HG03469 (cell line): ENCODE results near the gene RRP36.
"Not testable (repeated sequence)": the region's sequence is repeated elsewhere in the genome, so short reads cannot be mapped to it uniquely, and the experiment has no call there.

Source experiments
- ATAC-seq: cut with Tn5 transposase; IDR thresholded peaks from one replicate; pipeline ENCODE4 v1.9.1; 2021; ENCODE audit warnings: mild to moderate bottlenecking, moderate library complexity, moderate number of reproducible peaks; ENCODE audit not compliant: unreplicated experiment

RRP36 gene

GRCh38 chr6:43036712-43037111, 15.3 kb downstream of the RRP36 start:
- ATAC-seq, result no peak

DNA sequence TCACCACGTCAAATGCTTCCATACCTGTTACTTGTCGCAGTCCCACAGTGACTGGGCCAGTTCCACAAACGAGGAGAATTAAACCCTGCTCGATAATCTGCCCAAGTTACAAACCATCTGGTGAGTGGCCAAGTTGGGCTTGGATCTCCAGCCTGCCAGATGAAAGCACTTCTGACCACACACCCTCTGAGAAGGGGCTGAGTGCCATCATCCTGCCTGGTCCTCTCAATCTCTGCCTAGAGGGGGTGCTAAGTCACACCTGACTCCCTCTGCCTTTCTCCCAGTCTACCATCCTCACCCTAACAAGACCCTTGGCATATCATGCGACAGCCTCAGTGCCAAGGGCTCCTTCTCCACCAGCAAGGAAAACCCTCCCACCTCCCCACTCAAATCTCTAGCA, 15.8 kb downstream of the RRP36 start:
- no peak for ATAC-seq

DNA sequence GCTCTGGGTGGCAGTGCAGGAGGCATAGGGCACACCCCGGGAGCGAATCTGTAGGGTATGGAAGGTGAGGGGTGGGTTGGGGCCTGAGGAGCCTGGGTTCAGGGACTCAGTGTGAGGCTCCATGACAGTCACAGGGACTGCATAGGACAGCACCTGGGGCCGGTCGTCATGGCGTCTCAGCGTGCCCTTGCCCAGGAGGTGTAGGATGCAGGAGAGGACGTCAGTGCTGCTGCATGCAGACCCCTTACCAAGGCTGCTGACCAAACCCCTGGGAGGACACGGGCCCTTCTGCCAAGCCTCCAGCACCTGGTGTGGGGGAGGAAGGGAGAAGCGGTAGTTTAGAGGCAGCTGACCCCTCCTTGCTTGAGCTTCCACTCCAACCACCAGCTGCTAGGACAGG, 16.3 kb downstream of the RRP36 start:
- no peak for ATAC-seq

- no peak for ATAC-seq
Observed at GRCh38 chr6:43038727-43039126, 17.3 kb downstream of the RRP36 start.

DNA sequence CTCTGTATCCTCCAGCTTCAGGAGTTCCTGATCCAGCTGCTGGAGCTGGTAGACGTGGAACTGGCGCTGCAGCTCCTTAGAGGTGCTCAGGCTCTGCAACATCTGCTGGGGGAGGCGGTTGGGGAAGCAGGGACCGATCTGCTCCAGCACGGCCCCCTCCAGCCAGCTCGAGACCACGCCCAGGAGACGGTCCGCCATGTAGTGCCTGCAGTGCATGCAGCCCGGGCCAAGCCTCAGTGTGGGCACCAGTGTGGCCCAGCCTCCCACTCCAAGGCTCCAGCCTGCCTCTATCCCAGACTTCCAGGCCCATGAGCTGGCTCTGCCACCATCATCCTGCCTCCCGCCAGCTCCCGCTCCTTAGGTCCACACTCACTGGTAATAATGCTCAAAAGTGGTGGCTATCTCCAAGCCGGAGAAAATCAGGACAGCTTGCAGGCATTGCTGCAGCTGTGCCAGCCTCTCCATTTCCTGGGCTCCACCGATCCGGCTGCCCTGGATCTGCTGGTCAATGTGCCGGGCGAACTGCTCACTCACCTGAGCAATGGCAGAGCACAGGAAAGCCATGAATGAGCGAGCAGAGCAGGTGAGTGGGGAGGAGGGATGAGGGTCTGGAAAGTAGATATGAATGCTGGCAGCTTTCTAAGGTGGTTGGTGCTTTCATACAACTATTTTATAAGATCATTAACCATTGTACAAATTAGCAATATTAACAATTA, 19.3 kb downstream of the RRP36 start:
- ATAC-seq, result no peak

DNA sequence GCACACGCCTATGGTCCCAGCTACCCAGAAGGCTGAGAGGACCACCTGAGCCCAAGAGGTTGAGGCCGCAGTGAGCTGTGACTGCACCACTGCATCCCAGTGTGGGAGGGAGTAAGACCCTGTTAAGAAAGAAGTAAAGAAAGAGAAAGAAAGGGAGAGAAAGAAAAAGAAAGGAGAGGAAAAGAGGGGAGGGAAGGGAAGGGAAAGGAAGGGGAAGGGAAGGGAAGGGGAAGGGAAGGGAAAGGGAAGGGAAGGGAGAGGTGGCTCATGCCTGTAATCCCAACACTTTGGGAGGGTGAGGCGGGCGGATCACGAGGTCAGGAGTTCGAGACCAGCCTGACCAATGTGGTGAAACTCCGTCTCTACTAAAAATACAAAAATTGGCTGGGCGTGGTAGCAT, 20.1 kb downstream of the RRP36 start:
- not testable (repeated sequence) for ATAC-seq

DNA sequence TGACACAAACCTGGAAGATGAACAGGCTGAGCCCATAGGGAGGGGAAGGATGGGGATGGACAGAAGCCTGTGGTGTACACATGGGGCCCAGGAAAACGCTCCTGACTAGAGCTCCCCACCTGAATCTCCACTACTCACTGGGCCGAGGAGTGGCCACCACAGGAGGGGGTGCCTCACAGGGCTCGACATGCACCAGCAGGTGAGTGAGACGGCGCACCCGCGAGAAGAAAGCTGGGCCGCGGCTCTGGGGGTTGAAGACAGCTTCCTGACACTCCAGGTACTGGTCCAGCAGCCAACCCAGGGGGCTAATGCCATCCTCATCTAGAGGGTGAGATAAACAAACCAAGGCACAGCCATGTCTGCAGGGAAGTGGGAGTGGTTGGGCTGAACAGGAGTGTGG, 21.9 kb downstream of the RRP36 start:
- no peak for ATAC-seq

GRCh38 chr6:43045371-43045930, 24.0 kb downstream of the RRP36 start:
- no peak for ATAC-seq

GRCh38 chr6:43047998-43048397, 26.6 kb downstream of the RRP36 start:
- ATAC-seq, result no peak

- no peak for ATAC-seq
Observed at GRCh38 chr6:43050981-43051380, 29.6 kb downstream of the RRP36 start.

GRCh38 chr6:43052225-43052841, 30.9 kb downstream of the RRP36 start:
- ATAC-seq, result no peak

DNA sequence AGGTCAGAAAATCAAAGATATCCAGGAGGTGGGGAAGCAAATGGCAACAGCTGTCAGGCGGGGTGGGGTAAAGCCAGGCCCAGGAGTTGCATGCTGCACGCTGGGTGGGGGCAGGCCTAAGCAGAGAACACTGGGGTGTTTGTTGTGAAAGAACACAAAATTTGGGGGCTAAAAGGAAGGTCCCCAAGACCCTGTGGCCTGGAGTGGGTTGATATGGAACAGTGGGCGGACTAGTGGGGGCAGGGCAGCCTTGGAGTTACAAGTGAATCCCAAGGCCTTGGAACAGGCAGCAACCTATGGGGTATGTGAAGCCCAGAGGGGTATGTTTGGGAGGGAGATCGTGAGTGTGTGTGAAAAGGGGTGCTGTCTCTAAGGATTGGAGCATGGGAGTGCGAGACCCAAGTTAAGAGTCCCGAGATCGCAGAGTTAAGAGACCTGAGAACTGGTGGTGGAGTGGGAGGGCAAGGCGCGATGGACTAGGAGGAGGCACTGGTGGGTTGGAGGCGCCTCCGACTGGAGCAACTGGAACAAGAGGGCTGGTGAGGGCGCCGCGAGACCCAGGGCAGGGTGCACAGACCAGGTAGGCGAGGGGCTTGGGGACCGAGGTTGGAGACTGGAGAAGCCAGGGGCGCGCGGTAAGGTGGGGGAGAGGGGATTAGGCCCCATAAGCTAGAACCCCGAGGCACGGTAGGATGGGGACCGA, 31.6 kb downstream of the RRP36 start:
- no peak for ATAC-seq

DNA sequence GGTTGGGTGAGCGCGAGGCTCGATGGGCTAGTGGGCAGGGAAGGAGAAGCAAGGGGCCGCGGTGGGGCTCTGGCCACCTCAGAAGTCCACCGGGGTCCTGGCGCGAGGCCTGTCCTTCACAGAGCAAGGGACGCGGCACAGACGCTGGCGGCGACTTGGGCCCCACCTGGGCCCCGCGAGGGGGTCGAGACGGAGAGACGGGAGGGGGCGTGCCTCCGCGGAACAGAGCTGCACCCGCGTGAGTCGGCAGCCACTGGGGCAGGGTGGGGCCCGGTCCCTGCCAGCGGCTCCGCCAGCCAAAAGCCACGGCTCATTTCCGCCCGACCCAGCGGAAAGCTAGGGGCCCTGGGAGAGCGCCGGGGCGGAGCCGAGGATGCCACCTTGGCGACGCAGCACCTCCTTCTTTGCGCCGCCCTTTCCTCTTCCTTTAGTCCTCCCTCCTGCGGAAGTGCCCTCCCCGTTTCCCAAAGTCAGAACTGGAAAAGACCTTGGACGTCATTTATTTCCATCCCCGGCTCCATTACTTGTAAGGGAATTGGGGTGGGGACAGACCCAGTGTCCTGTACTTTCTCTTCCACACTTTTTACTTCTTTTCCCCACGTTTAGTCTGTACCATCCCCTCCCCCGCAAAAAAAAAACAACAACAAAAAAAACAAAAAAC, 32.3 kb downstream of the RRP36 start, which contains the start of gene CUL7:
Gene CUL7 (minus strand): TSS at position 307 of the 661 bp plus-strand sequence. CDS start 1,063 bp downstream, outside the sequence.
- peak; percentile 66 for ATAC-seq

- ATAC-seq, result no peak
Observed at GRCh38 chr6:43054206-43054943, 33.0 kb downstream of the RRP36 start.

DNA sequence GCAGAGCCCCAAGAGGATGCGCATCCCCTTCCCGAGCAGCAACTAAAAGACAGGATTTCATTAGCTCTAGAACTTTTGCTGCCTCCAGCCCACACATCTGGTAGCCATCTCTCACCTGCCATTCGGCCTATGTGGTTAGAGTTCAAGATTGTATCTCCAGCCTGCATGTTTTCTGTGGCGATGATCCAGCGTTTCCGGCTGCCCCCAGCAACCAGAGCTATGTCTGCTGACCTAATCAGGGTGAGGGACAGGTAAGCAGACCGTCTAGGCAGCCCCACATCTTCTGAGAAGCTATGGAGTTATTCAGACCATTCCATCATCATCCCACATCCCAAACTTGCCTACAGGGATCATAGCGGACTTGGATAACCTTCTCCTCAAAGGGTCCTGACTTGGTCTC, 34.5 kb downstream of the RRP36 start:
- no peak for ATAC-seq

GRCh38 chr6:43058531-43058930, 37.1 kb downstream of the RRP36 start:
- no peak for ATAC-seq

DNA sequence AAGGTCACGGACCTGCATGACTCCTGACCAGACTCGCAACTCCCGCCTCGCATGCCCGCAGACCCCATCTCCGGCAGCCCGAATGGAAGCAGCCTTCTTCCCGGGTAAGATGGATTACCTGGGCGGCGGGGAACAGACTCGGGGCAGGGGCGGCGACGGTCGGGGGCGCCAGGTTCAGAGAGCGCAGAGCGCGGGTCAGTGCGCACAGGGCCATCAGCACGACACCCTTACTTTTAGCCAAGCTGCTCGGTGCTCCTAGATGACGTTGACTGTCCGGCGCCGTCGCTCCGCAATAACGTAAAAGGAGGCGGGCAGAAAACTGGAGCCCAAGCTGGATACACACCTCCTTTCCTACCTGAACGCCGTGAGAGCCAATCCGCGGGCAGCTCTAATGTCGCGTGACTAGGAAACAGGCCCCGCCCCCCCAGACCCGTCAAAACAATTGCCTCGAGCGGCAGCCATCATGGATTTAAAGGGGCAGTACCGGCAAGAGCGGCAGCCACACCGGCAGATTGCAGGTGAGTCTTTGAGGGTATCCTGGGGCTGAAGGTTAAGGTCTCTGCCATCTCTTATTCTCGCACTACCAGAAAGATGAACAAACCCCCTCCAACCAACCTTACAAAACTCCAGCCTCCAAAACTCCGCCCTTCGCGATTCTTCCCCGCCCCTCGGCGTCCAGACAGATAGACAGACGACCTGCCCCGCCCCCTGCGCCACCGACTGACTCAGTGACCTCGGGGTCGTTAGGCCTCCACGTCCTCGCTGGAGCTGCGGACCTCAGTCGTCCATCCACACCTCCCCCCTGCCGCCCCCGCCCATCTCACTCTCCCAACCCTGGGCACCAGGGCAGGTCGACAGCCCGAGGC, 38.0 kb downstream of the RRP36 start, which contains the start of the genes KLC4 and MRPL2:
Gene KLC4 (plus strand): TSS at position 464 of the 866 bp plus-strand sequence. CDS start 1,705 bp downstream, outside the sequence.
Gene MRPL2 (minus strand): TSS at position 267 of the 866 bp plus-strand sequence. CDS start 53 bp downstream, at position 214.
- peak; percentile 78 for ATAC-seq

- ATAC-seq, result peak; percentile 5
Observed at GRCh38 chr6:43060034-43060754, 38.8 kb downstream of the RRP36 start.
